Measurements from ENCODE around the gene SDR9C7.
"Not testable (repeated sequence)": the region's sequence is repeated elsewhere in the genome, so short reads cannot be mapped to it uniquely, and the experiment has no call there.

SDR9C7 gene

DNA sequence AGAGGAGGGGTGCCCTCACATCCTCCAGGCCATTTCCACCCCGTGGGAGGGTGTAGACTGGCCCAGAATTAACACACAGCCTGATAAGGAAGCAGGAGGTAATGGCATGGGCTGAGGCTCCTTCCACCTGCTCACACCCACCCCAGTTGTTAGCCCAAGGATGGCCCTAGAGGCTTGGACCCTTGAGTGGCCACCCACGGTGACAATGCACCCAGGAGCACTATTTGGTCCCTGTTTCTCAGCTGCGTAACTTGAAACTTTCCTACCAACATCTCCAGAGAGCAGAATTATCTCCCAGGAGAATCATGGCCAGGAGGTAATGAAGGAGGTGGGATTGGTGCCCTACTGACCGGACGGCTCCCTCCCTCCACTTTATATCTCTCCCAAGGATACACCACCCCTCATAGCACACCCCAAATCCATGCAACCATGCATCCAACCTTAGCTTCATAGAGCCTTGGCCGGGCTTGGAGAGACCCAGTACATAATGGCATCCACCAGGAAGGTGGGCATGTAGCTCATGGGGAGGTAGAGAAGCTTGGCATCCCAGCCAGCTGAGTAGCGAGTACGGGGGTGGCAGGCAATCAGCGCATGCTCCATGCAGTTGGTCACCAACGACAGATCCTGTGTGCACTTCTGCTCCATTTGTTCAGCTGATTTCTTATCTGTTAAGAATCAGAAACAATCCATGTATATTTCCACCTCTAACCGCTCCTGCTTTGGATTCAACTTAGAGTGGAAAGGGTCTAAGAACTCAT is 17.6 kb upstream of the SDR9C7 start:
- H3K27me3 Mint-ChIP-seq (ENCODE audit: low read depth), result peaks cover 4% of the 10 kb centered on the region
- H3K9me3 Mint-ChIP-seq, result peaks cover 8% of the 10 kb centered on the region
- no peak overlapping the region for H3K27ac Mint-ChIP-seq
- H3K4me3 Mint-ChIP-seq, result no peak overlapping the region
- peaks cover 3% of the 10 kb centered on the region for H3K36me3 Mint-ChIP-seq (ENCODE audit: low read depth)
- H3K4me1 Mint-ChIP-seq, result no peaks in the 10 kb centered on the region
- TF ChIP-seq, protein P1, sequence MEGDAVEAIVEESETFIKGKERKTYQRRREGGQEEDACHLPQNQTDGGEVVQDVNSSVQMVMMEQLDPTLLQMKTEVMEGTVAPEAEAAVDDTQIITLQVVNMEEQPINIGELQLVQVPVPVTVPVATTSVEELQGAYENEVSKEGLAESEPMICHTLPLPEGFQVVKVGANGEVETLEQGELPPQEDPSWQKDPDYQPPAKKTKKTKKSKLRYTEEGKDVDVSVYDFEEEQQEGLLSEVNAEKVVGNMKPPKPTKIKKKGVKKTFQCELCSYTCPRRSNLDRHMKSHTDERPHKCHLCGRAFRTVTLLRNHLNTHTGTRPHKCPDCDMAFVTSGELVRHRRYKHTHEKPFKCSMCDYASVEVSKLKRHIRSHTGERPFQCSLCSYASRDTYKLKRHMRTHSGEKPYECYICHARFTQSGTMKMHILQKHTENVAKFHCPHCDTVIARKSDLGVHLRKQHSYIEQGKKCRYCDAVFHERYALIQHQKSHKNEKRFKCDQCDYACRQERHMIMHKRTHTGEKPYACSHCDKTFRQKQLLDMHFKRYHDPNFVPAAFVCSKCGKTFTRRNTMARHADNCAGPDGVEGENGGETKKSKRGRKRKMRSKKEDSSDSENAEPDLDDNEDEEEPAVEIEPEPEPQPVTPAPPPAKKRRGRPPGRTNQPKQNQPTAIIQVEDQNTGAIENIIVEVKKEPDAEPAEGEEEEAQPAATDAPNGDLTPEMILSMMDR (IDR thresholded peaks at IDR 0.05; ENCODE audit: unreplicated experiment in 3 of 3), result no peak

DNA sequence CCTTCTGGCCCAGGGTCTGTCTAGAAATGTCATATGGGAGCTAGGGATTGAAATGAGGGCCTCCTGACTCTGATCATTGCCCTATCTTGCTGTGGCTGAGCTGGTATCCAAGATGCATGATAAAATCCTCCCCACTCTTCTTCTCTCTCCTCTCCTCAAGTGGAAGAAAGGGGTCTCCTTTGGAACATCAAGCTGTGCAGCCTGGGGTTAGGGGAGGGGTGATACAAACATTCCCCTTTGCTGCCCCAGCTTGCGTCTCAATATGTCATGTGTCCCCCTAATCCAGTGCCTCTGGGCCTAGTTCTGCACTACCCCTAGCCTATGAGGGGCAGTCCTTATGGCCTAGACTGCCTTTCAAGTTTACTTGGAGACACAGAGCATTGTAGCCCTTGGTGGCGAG is 14.7 kb upstream of the SDR9C7 start:
- H3K9me3 Mint-ChIP-seq, result peaks cover 25% of the 10 kb centered on the region
- TF ChIP-seq, protein P1 (IDR thresholded peaks at IDR 0.05; ENCODE audit: unreplicated experiment in 3 of 3), result no peak
- no peak overlapping the region for H3K4me3 Mint-ChIP-seq
- peaks cover 3% of the 10 kb centered on the region for H3K36me3 Mint-ChIP-seq (ENCODE audit: low read depth)
- H3K27me3 Mint-ChIP-seq (ENCODE audit: low read depth), result peaks cover 4% of the 10 kb centered on the region
- no peaks in the 10 kb centered on the region for H3K4me1 Mint-ChIP-seq
- no peak overlapping the region for H3K27ac Mint-ChIP-seq

DNA sequence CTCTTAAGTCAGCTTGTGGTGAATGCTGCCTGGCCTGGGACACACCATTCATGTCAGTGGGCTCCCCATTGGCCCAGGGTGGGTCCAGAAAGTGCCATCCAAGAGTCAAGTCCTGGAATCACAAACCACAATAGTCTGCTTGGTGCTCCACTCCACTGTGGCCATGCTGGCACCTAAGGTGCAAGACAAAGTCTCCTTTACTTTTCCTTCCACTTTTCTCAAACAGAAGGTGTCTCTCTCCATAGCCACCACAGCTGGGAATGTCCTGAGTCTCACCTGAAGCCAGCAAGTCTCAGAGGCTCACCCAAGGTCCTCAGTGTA is 14.2 kb upstream of the SDR9C7 start:
- Mint-ChIP-seq H3K27ac (no peak overlapping the region), H3K9me3 (peaks cover 28% of the 10 kb centered on the region), H3K27me3 (ENCODE audit: low read depth) (peaks cover 4% of the 10 kb centered on the region)

DNA sequence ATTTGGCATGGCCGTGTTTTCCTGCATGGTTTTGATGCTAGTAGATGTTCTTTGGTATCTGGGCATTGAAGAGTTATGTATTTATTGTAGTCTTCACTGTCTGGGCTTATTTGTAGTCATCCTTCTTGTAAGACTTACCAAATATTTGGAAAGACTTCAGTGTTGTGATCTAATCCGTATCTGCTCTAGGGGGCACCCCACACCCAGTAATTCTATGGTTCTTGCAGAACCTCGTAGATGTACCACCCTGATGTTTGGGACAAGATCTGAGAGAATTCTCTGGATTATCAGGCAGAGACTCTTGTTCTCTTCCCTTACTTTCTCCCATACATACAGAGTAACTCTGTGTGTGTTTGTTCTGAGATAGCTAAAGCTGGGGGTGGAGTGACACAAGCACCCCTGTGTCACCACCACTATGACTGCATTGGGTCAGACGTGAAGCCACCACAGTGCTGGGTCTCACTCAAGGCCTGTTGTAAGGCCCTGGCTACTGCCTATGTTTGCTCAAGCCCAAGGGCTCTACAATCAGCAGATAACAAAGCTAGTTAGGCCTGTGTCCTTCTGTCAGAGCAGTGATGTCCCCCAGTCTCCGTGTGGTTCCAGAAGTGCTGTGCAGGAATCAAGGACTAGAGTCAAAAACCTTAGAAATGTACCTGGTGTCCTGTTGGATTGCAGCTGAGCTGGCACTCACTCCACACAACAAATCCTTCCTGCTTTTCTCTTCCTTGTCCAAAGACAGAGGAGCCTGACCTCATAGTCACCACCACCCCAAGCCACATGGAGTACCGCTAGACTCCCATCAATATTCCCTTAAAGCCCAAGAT is 13.6 kb upstream of the SDR9C7 start:
- TF ChIP-seq, protein P1 (IDR thresholded peaks at IDR 0.05; ENCODE audit: unreplicated experiment in 3 of 3), result no peak
- H3K9me3 Mint-ChIP-seq, result peaks cover 29% of the 10 kb centered on the region
- peaks cover 4% of the 10 kb centered on the region for H3K27me3 Mint-ChIP-seq (ENCODE audit: low read depth)
- no peaks in the 10 kb centered on the region for H3K4me1 Mint-ChIP-seq
- H3K27ac Mint-ChIP-seq, result no peak overlapping the region
- H3K36me3 Mint-ChIP-seq (ENCODE audit: low read depth), result peaks cover 3% of the 10 kb centered on the region
- H3K4me3 Mint-ChIP-seq, result no peak overlapping the region

More for the DNA sequence above, 14.2 kb upstream of the SDR9C7 start:
- Mint-ChIP-seq H3K36me3 (ENCODE audit: low read depth) (peaks cover 3% of the 10 kb centered on the region), H3K4me1 (no peaks in the 10 kb centered on the region), H3K4me3 (no peak overlapping the region)
- TF ChIP-seq, protein P1 (IDR thresholded peaks at IDR 0.05; ENCODE audit: unreplicated experiment in 3 of 3), result no peak

DNA sequence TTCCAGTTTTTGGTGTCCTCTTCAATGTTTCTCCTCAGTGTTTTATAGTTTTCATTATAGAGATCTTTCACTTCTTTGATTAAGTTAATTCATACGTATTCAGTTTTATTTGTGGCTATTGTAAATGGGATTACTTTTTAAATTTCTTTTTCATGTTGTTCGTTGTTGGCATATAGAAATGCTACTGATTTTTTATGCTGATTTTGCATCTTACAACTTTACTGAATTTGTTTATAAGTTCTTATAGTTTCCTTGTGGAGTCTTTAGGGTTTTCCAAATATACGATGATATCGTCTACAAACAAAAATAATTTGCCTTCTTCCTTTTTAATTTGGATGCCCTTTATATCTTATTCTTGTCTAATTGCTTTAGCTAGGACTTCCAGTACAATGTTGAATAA is 9.7 kb upstream of the SDR9C7 start:
- Mint-ChIP-seq H3K36me3 (ENCODE audit: low read depth) (peaks cover 3% of the 10 kb centered on the region), H3K27me3 (ENCODE audit: low read depth) (peaks cover 4% of the 10 kb centered on the region), H3K4me1 (peaks cover 8% of the 10 kb centered on the region), H3K9me3 (peaks cover 31% of the 10 kb centered on the region), H3K4me3 (no peak overlapping the region), H3K27ac (no peak overlapping the region)
- TF ChIP-seq, protein P1 (IDR thresholded peaks at IDR 0.05; ENCODE audit: unreplicated experiment in 3 of 3), result no peak

DNA sequence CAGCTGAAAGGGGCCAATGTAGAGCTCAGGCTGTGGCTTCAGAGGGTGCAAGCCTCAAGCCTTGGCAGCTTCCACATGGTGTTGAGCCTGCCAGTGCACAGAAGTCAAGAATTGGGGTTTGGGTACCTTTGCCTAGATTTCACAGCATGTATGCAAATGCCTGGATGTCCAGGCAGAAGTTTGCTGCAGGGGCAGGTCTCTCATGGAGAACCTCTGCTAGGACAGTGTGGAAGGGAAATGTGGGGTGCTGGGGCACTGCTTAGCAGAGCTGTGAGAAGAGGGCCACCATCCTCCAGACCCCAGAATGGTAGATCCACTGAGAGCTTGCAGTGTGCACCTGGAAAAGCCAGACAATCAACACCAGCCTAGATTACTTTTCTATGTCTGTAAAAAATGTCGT is 9.2 kb upstream of the SDR9C7 start:
- H3K27ac Mint-ChIP-seq; H3K4me1 Mint-ChIP-seq; H3K36me3 Mint-ChIP-seq (ENCODE audit: low read depth); H3K4me3 Mint-ChIP-seq; H3K27me3 Mint-ChIP-seq (ENCODE audit: low read depth): not testable (repeated sequence)
- peaks cover 31% of the 10 kb centered on the region for H3K9me3 Mint-ChIP-seq

Measured in nephron (organoid).